GM12874 (cell line): Measurements from ENCODE around the gene CPT1A.

Source experiments
- TF ChIP-seq, protein P1 (sequence below): IDR thresholded peaks from 2 replicates; pipeline ENCODE4 v1.5.1; 2011; ENCODE audit warnings: low read depth, mild to moderate bottlenecking, control low read depth, low read length, moderate library complexity; ENCODE audit not compliant: insufficient read depth

The CPT1A gene

DNA sequence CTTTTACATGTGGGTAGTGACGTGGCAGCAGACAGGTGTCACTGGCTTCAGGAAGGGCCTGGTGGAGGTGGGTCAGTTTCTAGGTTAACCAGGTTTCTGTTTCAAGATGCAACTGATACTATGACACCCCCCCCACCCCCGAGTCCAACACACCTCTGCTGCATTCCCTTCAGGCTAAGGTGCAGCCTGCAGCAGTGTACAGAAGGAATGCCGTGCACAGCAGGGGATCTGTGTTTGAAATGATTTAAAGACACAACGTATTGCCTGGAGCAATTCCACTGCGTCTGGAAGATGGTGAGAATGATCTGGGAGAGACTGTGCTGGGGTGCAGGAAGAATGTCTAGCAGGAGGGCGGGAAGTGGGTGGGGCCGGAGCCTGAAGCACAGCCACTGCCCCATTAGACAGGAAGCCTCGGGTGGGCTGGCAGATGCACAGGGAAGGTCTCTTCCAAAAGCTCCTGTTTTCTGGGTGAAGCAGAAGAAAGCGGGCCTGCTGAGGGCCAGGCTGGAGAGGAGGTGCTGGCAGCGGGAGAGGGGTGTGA is 78.5 kb downstream of the CPT1A start:
- TF ChIP-seq, protein P1, sequence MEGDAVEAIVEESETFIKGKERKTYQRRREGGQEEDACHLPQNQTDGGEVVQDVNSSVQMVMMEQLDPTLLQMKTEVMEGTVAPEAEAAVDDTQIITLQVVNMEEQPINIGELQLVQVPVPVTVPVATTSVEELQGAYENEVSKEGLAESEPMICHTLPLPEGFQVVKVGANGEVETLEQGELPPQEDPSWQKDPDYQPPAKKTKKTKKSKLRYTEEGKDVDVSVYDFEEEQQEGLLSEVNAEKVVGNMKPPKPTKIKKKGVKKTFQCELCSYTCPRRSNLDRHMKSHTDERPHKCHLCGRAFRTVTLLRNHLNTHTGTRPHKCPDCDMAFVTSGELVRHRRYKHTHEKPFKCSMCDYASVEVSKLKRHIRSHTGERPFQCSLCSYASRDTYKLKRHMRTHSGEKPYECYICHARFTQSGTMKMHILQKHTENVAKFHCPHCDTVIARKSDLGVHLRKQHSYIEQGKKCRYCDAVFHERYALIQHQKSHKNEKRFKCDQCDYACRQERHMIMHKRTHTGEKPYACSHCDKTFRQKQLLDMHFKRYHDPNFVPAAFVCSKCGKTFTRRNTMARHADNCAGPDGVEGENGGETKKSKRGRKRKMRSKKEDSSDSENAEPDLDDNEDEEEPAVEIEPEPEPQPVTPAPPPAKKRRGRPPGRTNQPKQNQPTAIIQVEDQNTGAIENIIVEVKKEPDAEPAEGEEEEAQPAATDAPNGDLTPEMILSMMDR, result no peak

DNA sequence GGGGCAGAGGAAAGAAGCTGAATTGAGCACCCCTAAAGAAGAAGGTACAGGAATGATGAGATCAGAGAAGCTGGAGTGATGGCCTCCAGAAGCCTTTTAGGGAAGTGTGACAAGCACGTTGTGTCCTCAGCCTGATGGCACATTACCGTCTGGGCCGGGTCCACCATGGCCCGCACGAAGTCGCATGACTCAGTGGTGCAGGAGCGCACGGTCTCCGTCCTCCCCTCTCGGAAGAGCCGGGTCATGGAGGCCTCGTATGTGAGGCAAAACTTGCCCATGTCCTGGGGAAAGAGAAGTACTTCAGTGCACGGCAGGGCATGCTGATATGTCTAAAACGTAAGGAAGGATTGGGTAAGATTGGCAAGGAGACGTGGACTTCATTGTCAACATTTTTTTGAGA is 79.2 kb downstream of the CPT1A start:
- TF ChIP-seq, protein P1, result no peak

DNA sequence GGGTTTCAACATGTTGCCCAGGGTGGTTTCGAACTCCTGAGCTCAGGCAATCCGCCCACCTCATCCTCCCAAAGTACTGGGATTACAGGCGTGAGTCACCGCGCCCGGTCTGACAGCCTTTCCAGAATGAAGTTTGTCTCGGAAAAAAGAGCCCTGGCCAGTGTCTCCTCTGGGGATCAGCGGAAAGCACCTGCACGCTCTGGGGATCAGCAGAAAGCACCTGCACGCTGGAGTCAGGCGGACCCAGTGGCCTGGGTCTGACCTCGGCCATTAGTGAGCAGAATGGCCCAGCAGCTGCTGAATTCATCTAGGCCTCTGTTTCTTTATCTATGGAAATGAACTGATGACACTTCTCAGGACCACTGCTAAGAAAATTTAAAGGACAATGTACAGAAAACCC is 79.9 kb downstream of the CPT1A start:
- TF ChIP-seq, protein P1, result no peak

DNA sequence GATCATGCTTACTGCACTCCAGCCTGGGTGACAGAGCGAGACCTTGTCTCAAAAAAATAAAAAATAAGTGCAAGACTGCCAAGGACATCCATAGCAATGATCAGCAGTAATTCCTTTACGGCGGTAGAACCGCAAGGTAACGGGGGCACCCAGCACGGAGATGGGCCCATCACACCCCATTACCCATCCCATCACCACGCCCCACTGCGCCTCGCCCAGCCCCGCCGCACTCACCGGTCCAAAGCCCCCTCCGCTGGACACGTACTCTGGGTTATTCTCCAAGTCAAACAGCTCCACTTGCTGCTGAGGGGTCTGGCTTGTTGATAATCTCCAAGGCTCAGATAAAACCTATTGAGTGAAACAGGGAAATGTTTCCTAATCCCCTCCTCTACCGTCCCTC is 81.7 kb downstream of the CPT1A start:
- TF ChIP-seq, protein P1, result no peak

DNA sequence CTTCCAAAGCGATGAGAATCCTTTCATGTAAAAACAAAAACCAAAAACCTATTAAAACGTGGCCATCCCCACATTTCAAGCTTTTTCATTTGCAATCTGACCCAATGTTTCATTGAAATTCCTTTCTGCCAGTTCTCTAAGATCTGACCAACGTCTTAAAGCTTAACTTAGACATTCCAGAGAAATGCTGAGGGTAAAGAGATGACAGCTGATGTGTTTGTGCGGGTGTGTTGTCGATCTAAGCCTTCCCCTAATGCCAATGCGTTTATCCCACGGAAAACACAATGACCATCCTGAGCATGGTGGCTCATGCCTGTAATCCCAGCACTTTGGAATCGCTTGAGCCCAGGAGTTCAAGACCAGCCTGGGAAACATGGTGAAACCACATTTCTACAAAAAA is 84.0 kb downstream of the CPT1A start:
- TF ChIP-seq, protein P1, result no peak

DNA sequence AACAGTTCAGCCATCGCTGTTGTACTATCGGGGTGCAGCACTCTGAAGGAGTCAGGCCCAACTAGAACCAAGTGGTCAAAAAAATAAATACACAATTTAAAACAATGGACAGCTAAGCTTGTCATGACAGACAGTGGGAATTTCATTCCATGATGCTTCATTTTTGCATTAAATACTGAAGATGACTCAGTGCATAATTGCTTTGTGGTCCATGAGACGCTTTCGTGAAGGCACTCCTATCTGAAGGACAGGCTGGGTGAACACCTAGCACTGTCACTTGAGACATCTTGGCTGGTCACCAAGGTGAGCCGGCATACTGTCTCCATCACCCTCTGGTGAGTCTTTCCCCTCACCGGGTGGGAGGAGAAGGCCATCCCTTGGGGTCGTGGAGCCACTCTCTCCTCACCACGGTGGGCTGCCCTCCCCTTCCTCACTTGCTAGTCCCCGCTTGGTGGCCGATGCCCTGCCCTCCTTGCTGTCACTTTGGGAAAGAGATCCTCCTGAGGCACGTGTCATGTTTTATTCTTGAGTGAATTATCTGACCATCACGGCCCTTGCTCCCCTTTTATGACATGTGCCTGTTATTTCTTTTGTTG is 85.4 kb downstream of the CPT1A start:
- TF ChIP-seq, protein P1, result no peak

DNA sequence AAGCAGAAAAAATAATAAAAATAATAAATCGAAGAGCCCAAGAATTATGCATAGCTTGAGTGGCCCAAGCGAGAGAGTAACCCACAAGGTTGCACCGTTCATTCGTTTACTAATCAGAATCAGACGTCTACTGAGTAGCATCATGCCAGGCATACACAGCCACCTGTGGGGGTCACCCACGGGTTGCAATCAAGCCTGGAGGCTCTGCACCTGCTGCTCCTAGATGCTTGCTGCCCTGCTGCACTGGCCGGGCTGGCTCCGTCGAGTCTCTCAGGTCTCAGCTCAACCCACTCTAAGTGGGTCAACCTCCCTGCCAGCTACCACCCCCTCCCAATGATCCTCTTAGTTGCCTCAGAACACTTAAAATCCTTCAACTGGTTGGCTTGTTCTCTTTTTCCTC is 88.4 kb downstream of the CPT1A start:
- TF ChIP-seq, protein P1, result no peak
